Esophagus squamous epithelium (tissue), 5 donors: Measurements from ENCODE around the gene KIRREL1. TPM values are rescaled to one million over a fixed set of nuclear protein-coding genes. Genes with fewer than 3 reads are reported as not detected.
"Not testable (repeated sequence)": the region's sequence is repeated elsewhere in the genome, so short reads cannot be mapped to it uniquely, and the experiment has no call there.

Source experiments
- DNase-seq: peaks from one replicate; lab custom pipeline; 2025; lab: John Stamatoyannopoulos, UW
- H3K27ac ChIP-seq, 4 donors: fragments of 200-600 bp; sonication (generic); one replicate each; pipeline ENCODE4 v1.5.1; 2016 to 2019; ENCODE audit warnings: mild to moderate bottlenecking in 1 of 4
- H3K27me3 ChIP-seq, 4 donors: fragments of 200-600 bp; sonication (generic); 1 replicate in 3 of 4; 2 replicates in 1 of 4; pipeline versions ENCODE4 v1.5.1 to v1.6.0; 2017 to 2021; ENCODE audit warnings: antibody characterized with exemption in 1 of 4
- H3K36me3 ChIP-seq, 3 donors: fragments of 200-600 bp; sonication (generic); one replicate each; pipeline ENCODE4 v1.5.1; 2016 to 2019
- H3K4me1 ChIP-seq, 3 donors: fragments of 200-600 bp; sonication (generic); one replicate each; pipeline ENCODE4 v1.5.1; 2017 to 2019
- H3K4me3 ChIP-seq, 4 donors: fragments of 200-600 bp; sonication (generic); 1 replicate in 3 of 4; 2 replicates in 1 of 4; pipeline ENCODE4 v1.5.1; 2016 to 2019; ENCODE audit warnings: mild to moderate bottlenecking in 2 of 4, moderate library complexity in 1 of 4
- H3K9me3 ChIP-seq, 3 donors: fragments of 200-600 bp; sonication (generic); one replicate each; pipeline ENCODE4 v1.5.1; 2016 to 2019
- CTCF ChIP-seq, 6 experiments: fragments of 450-650 bp in 4 of 6; fragments of 200-600 bp in 2 of 6; sonication (generic) in 2 of 6; IDR thresholded peaks; one replicate each; pipeline ENCODE4 v1.5.1; 2016 to 2019; ENCODE audit warnings: antibody characterized with exemption in 6 of 6, mild to moderate bottlenecking in 4 of 6, moderate library complexity in 4 of 6
- POLR2A ChIP-seq, 4 donors: fragments of 450-650 bp; IDR thresholded peaks; one replicate each; pipeline ENCODE4 v1.6.1; 2017; ENCODE audit warnings: antibody characterized with exemption in 4 of 4, mild to moderate bottlenecking in 4 of 4, moderate library complexity in 3 of 4
- WGBS, 2 donors: methylation state at CpG; one replicate each; pipeline ENCODE4 v1.1.5; 2018; 5-methylcytosine and 5-hydroxymethylcytosine counted together
- intact Hi-C: fragments of 100-400 bp; cut with DNase I; formaldehyde crosslinking; loops from one replicate; pipeline ENCODE4 v1.15.0; 2022
- total RNA-seq, 4 donors: library from RNA; depleted of rRNA; stranded (reverse); fragments of >200 nt; gene quantifications; one replicate each; pipeline ENCODE4 v1.1.0, GENCODE V29; 2016
- donor health status: DM: yes; HTN: yes; CAD: no.

The KIRREL1 gene
- total RNA-seq, 4 donors from 2014 or later = 3.6 to 18.9 (median 15.2) TPM

- H3K27me3 ChIP-seq = peaks cover 0 to 46% (median 0%) of the 10 kb centered on the region in 4 donors
- H3K36me3 ChIP-seq = no peaks in the 10 kb centered on the region
- intact Hi-C loops = no loop called here
- H3K27ac ChIP-seq = no peak overlapping the region
- no peak overlapping the region for H3K4me3 ChIP-seq
- 12 to 15% methylated on average over 5 of the region's 5 CpGs for WGBS, 2 donors
- peaks cover 8 to 22% (median 8%) of the 10 kb centered on the region in 3 donors for H3K4me1 ChIP-seq
- H3K9me3 ChIP-seq = no peaks in the 10 kb centered on the region
- DNase-seq = no peak
- TF ChIP-seq POLR2A (IDR thresholded peaks at IDR 0.05) (no peak), CTCF (IDR thresholded peaks at IDR 0.05) (peak; percentile 27 to 78 (median 54))
These were observed 128.3 kb downstream of the KIRREL1 start for GRCh38 chr1:158121604-158122254.

- peaks cover 5 to 17% (median 5%) of the 10 kb centered on the region in 3 donors for H3K4me1 ChIP-seq
- H3K4me3 ChIP-seq = no peak overlapping the region
- peaks cover 0 to 35% (median 0%) of the 10 kb centered on the region in 4 donors for H3K27me3 ChIP-seq
- H3K36me3 ChIP-seq = no peaks in the 10 kb centered on the region
- no peak overlapping the region for H3K27ac ChIP-seq
- DNase-seq = no peak
- no peaks in the 10 kb centered on the region for H3K9me3 ChIP-seq
- no peak for TF ChIP-seq POLR2A (IDR thresholded peaks at IDR 0.05)
- TF ChIP-seq CTCF (IDR thresholded peaks at IDR 0.05) = no peak
- WGBS, 2 donors = 100% methylated on average over 1 of the region's 2 CpGs
- intact Hi-C loops = no loop called here
These were observed 129.5 kb downstream of the KIRREL1 start for GRCh38 chr1:158122833-158123388.

- no peaks in the 10 kb centered on the region for H3K36me3 ChIP-seq
- H3K27ac ChIP-seq = no peak overlapping the region
- H3K27me3 ChIP-seq = peaks cover 0 to 24% (median 0%) of the 10 kb centered on the region in 4 donors
- no peak for DNase-seq
- no peaks in the 10 kb centered on the region for H3K9me3 ChIP-seq
- no peak overlapping the region for H3K4me3 ChIP-seq
- TF ChIP-seq POLR2A (IDR thresholded peaks at IDR 0.05) (no peak), CTCF (IDR thresholded peaks at IDR 0.05) (no peak)
- peaks cover 0 to 12% (median 0%) of the 10 kb centered on the region in 3 donors for H3K4me1 ChIP-seq
- intact Hi-C loops = no loop called here
- WGBS, 2 donors = 45 to 46% methylated on average over 2 of the region's 2 CpGs
These were observed 130.6 kb downstream of the KIRREL1 start for GRCh38 chr1:158124034-158124433.

GRCh38 chr1:158124999-158125398, 131.6 kb downstream of the KIRREL1 start:
- peaks cover 0 to 12% (median 0%) of the 10 kb centered on the region in 3 donors for H3K4me1 ChIP-seq
- H3K27ac ChIP-seq = no peak overlapping the region
- H3K4me3 ChIP-seq = no peak overlapping the region
- peak; percentile 16 for DNase-seq
- TF ChIP-seq CTCF (IDR thresholded peaks at IDR 0.05) = peak; percentile 70 to 97 (median 94)
- TF ChIP-seq POLR2A (IDR thresholded peaks at IDR 0.05) = no peak
- H3K36me3 ChIP-seq = no peaks in the 10 kb centered on the region
- WGBS, 2 donors = 0 to 5% methylated on average over 4 of the region's 4 CpGs
- H3K9me3 ChIP-seq = no peaks in the 10 kb centered on the region
- peaks cover 0 to 17% (median 0%) of the 10 kb centered on the region in 4 donors for H3K27me3 ChIP-seq
- intact Hi-C loops = no loop called here

GRCh38 chr1:158126425-158126824, 133.0 kb downstream of the KIRREL1 start:
- peaks cover 0 to 12% (median 0%) of the 10 kb centered on the region in 3 donors for H3K4me1 ChIP-seq
- no peaks in the 10 kb centered on the region for H3K9me3 ChIP-seq
- no peaks in the 10 kb centered on the region for H3K36me3 ChIP-seq
- peaks cover 0 to 7% (median 0%) of the 10 kb centered on the region in 4 donors for H3K27me3 ChIP-seq
- TF ChIP-seq POLR2A (IDR thresholded peaks at IDR 0.05) (no peak), CTCF (IDR thresholded peaks at IDR 0.05) (no peak)
- 57% methylated on average over 1 of the region's 2 CpGs for WGBS, 2 donors
- no peak for DNase-seq
- intact Hi-C loops = no loop called here
- H3K4me3 ChIP-seq = no peak overlapping the region
- no peak overlapping the region for H3K27ac ChIP-seq

- intact Hi-C loops, DNase-seq, H3K27me3 ChIP-seq, H3K27ac ChIP-seq, H3K4me3 ChIP-seq, H3K9me3 ChIP-seq, H3K36me3 ChIP-seq: not testable (repeated sequence)
- H3K4me1 ChIP-seq = peaks cover 0 to 12% (median 0%) of the 10 kb centered on the region in 3 donors
- 83 to 92% methylated on average over 7 to 8 of the region's 8 CpGs for WGBS, 2 donors
These were observed 135.1 kb downstream of the KIRREL1 start for GRCh38 chr1:158128531-158128930.
